GM12892 (cell line): ENCODE results near the gene ASIC4.

ENCODE experiments used
- POLR2A ChIP-seq: IDR thresholded peaks from 2 replicates; pipeline ENCODE4 v1.6.1; 2011; ENCODE audit warnings: low read depth, low read length, control low read depth
- TAF1 ChIP-seq: IDR thresholded peaks from 2 replicates; pipeline ENCODE4 v1.6.1; 2011; ENCODE audit warnings: low read depth, mild to moderate bottlenecking, control low read depth, low read length, borderline replicate concordance

- no peak for TF ChIP-seq POLR2A
- TF ChIP-seq TAF1, result no peak
These were observed 29.1 kb upstream of the ASIC4 start for GRCh38 chr2:219485201-219485580.
